PFSK-1 (cell line): Measurements from ENCODE around the gene OR5B17.

Experiments
- POLR2AphosphoS5 ChIP-seq: IDR thresholded peaks from 2 replicates; pipeline ENCODE4 v1.6.1; 2012; ENCODE audit warnings: low read depth, mild to moderate bottlenecking, control low read depth, low read length, moderate library complexity
- SIN3A ChIP-seq: IDR thresholded peaks from 2 replicates; pipeline ENCODE4 v1.6.1; 2012; ENCODE audit warnings: mild to moderate bottlenecking, low read length, moderate library complexity, borderline replicate concordance; ENCODE audit not compliant: insufficient read depth
- TF ChIP-seq, protein P1 (sequence below), 2 experiments: IDR thresholded peaks; 2 replicates each; pipeline versions ENCODE4 v1.6.1 to v1.8.0; 2011 to 2012; ENCODE audit warnings: low read depth in 2 of 2, low read length in 2 of 2, control low read depth in 1 of 2, inconsistent platforms in 1 of 2, mild to moderate bottlenecking in 1 of 2, moderate library complexity in 1 of 2; ENCODE audit not compliant: insufficient read depth in 1 of 2

DNA sequence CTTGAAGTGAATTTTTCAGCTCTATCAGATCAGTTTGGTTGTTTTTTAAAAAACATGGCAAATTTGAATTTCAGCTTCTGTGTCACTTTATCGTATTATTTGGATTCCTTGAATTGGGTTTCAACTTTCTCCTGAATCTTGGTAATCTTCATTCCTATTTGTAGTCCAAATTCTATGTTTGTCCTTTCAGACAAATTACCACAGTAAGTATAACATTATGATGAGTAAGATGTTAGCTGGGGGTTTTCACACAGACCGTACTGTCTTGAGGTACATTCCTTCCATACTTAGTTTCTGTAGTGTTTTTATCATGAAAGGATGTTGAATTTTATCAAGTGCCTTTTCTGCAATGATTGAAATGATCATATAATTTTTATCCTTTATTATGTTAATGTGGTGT is 28.0 kb downstream of the OR5B17 start:
- TF ChIP-seq, protein P1, sequence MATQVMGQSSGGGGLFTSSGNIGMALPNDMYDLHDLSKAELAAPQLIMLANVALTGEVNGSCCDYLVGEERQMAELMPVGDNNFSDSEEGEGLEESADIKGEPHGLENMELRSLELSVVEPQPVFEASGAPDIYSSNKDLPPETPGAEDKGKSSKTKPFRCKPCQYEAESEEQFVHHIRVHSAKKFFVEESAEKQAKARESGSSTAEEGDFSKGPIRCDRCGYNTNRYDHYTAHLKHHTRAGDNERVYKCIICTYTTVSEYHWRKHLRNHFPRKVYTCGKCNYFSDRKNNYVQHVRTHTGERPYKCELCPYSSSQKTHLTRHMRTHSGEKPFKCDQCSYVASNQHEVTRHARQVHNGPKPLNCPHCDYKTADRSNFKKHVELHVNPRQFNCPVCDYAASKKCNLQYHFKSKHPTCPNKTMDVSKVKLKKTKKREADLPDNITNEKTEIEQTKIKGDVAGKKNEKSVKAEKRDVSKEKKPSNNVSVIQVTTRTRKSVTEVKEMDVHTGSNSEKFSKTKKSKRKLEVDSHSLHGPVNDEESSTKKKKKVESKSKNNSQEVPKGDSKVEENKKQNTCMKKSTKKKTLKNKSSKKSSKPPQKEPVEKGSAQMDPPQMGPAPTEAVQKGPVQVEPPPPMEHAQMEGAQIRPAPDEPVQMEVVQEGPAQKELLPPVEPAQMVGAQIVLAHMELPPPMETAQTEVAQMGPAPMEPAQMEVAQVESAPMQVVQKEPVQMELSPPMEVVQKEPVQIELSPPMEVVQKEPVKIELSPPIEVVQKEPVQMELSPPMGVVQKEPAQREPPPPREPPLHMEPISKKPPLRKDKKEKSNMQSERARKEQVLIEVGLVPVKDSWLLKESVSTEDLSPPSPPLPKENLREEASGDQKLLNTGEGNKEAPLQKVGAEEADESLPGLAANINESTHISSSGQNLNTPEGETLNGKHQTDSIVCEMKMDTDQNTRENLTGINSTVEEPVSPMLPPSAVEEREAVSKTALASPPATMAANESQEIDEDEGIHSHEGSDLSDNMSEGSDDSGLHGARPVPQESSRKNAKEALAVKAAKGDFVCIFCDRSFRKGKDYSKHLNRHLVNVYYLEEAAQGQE (IDR thresholded peaks at IDR 0.05; ENCODE audit: insufficient read depth in 1 of 2, low read depth in 2 of 2, low read length in 2 of 2): no peak
- TF ChIP-seq POLR2AphosphoS5 (no peak), SIN3A (no peak)
